Esophagus squamous epithelium (tissue), 4 donors: Measurements from ENCODE around the gene RASGRP4.

Experiments
- POLR2A ChIP-seq, 4 donors: fragments of 450-650 bp; IDR thresholded peaks; one replicate each; pipeline ENCODE4 v1.6.1; 2017; ENCODE audit warnings: antibody characterized with exemption in 4 of 4, mild to moderate bottlenecking in 4 of 4, moderate library complexity in 3 of 4
- TF ChIP-seq, protein P1 (sequence below), 6 experiments: fragments of 450-650 bp in 4 of 6; fragments of 200-600 bp in 2 of 6; sonication (generic) in 2 of 6; IDR thresholded peaks; one replicate each; pipeline ENCODE4 v1.5.1; 2016 to 2019; ENCODE audit warnings: antibody characterized with exemption in 6 of 6, mild to moderate bottlenecking in 4 of 6, moderate library complexity in 4 of 6

DNA sequence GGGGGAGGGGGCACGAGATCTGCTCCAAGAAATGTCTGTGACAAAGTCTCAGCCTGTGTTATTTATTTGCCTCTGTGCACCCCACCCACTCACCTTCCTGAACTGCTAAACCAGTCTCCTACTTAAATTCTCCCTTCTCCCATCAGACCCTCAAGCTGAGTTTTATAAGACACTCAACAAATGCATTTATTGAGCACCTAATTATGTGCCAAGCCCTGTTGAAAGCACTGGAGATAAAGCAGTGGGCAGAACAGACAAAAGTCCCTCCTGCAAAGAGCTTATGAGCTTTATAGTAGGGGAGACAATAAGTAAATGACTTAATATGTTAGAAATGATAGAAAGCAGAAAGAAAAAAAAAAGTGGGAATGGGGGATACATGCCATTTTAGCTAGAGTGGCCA is 26.5 kb downstream of the RASGRP4 start:
- TF ChIP-seq, protein P1, sequence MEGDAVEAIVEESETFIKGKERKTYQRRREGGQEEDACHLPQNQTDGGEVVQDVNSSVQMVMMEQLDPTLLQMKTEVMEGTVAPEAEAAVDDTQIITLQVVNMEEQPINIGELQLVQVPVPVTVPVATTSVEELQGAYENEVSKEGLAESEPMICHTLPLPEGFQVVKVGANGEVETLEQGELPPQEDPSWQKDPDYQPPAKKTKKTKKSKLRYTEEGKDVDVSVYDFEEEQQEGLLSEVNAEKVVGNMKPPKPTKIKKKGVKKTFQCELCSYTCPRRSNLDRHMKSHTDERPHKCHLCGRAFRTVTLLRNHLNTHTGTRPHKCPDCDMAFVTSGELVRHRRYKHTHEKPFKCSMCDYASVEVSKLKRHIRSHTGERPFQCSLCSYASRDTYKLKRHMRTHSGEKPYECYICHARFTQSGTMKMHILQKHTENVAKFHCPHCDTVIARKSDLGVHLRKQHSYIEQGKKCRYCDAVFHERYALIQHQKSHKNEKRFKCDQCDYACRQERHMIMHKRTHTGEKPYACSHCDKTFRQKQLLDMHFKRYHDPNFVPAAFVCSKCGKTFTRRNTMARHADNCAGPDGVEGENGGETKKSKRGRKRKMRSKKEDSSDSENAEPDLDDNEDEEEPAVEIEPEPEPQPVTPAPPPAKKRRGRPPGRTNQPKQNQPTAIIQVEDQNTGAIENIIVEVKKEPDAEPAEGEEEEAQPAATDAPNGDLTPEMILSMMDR (IDR thresholded peaks at IDR 0.05), result no peak
- no peak for TF ChIP-seq POLR2A (IDR thresholded peaks at IDR 0.05)
